Coronary artery (tissue), 2 donors: ENCODE measurements around the gene VEZF1.

Experiments used
- DNase-seq: peaks from one replicate; pipeline ENCODE4 v3.0.0-alpha.2; 2017; ENCODE audit warnings: low spot score
- H3K27ac ChIP-seq, 2 donors: fragments of 200-600 bp; sonication (generic); one replicate each; pipeline ENCODE4 v1.5.1; 2016 to 2019
- H3K4me3 ChIP-seq: fragments of 200-600 bp; sonication (generic); 2 replicates; pipeline ENCODE4 v1.5.1; 2016; ENCODE audit warnings: mild to moderate bottlenecking, moderate library complexity
- TF ChIP-seq, protein P1 (sequence below): fragments of 200-600 bp; sonication (generic); IDR thresholded peaks from one replicate; pipeline ENCODE4 v1.5.1; 2019; ENCODE audit warnings: antibody characterized with exemption

Gene VEZF1

DNA sequence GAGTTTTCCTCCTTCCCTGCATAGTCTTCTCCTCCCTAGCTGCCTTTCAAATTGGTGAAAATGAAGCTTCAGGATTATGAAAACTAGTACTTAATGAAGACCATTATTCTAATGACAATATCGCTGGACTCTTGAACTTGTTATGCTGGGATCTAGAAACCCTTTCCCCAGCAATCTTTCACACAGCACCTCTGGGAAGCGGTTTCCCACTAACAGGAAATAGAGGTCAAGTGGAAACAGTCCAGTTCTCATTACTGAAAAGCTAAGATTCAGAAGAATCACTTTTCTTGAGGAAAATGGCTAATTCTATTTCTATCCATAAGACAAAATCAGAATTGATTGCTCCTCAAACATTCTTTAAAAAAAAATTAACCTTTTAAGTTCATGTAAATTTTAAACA is 2.0 kb upstream of the VEZF1 start:
- TF ChIP-seq, protein P1, sequence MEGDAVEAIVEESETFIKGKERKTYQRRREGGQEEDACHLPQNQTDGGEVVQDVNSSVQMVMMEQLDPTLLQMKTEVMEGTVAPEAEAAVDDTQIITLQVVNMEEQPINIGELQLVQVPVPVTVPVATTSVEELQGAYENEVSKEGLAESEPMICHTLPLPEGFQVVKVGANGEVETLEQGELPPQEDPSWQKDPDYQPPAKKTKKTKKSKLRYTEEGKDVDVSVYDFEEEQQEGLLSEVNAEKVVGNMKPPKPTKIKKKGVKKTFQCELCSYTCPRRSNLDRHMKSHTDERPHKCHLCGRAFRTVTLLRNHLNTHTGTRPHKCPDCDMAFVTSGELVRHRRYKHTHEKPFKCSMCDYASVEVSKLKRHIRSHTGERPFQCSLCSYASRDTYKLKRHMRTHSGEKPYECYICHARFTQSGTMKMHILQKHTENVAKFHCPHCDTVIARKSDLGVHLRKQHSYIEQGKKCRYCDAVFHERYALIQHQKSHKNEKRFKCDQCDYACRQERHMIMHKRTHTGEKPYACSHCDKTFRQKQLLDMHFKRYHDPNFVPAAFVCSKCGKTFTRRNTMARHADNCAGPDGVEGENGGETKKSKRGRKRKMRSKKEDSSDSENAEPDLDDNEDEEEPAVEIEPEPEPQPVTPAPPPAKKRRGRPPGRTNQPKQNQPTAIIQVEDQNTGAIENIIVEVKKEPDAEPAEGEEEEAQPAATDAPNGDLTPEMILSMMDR = no peak
- no peak overlapping the region for H3K27ac ChIP-seq
- H3K4me3 ChIP-seq = no peak overlapping the region
- DNase-seq = no peak

DNA sequence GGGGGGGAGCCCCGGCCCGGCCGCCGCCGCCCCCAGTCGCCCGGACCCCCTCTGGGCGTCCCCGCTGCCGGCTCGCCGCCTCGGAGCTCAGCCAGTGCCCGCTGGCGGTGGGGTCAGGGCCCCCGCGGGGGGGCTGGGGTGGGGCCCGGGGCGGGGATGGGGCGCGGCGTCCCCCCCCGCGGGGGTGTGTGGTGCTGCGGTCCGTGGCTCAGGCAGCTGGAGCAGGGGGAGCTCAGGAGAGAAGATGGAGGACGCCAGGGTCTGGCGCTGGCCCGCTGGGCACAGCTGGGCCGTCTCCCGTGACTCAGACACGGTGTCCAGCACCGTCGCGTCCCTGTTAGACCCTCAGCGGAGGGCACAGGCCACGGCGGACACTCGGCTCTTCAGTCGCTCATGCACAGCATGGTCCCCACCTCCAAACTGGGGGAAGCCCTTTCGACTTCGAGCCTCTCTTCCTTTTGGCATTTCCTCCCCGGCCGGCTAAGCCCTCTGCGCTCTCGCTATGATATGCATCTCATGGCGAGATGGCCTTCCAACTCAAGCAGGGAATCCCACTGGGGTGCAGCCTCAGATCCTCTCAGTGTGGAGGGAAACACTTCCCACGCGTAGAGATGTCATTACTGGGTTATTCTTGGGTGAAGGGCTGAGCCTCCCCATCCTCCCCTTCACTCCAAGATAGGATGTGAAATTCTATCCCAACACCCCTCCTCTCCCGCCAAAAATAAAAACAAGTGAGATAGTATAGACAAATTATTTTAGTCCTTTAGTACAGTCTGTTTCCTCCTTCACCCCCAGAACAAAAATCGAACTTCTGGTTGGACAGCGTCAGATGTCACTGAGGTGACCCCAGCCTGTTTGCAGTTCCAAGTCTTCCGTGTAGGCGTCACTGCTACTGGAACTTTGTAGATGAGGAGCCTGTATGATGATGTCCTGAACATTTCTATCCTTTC is 522 bp upstream of the VEZF1 start:
- Histone ChIP-seq H3K4me3 (peak overlapping the region; percentile 89), H3K27ac (peak overlapping the region; percentile 98)
- peak; percentile 89 for DNase-seq
- TF ChIP-seq, protein P1 = no peak

DNA sequence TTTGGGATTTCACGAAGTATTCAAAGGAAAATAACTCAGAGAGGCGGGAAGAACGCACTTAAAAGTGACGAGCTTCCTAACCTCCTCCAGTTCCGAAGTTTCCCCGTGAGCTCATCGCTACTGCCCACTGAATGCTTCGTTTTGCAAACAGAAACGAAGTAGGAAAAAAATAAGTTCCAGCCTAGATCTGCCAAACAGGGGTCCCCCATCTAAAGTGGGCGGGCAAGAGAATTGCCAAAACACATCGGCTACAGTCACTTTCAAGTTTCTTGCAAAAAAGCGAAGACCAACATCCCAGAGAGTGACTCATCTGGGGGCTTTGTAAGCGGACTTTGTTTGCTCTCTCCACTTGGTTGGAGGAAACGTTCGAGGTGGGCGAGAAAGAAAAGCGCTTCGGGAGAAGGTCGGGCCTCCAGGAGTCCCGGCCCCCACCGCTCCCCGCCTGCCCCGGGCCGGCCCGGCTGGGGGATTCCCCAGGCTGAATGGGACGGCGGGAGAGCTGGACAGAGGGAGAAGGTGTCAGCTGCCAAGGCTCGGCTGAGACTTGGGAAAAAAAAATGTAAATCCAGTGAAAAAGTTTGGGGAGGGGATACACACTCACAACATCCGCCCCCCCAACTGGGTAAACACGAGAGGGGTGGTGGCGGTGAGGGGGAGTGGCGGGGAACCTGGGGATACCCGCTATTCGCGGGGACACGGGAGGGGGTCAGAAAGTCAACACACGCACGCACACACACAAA is 1.0 kb downstream of the VEZF1 start:
- Histone ChIP-seq H3K27ac (peak overlapping the region; percentile 98), H3K4me3 (peak overlapping the region; percentile 89)
- peak; percentile 79 for DNase-seq
- TF ChIP-seq, protein P1 = no peak

DNA sequence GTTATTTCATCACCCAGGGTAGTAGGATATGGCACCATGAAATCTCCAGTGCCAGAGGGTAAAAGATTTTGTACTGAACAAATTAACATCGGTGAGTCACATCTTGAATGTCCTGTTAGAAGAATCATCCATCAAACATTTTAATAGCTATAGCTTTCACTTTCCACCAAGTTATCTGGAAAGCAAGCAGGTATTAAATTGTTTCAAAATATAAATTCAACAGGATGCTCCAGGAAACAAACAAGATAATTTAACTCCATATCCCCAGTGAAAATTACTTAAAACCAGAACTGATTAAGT is 2.4 kb downstream of the VEZF1 start:
- Histone ChIP-seq H3K27ac (peak overlapping the region in 1 of 2 donors; percentile 23), H3K4me3 (peak overlapping the region; percentile 89)
- DNase-seq = no peak
- TF ChIP-seq, protein P1 = no peak

DNA sequence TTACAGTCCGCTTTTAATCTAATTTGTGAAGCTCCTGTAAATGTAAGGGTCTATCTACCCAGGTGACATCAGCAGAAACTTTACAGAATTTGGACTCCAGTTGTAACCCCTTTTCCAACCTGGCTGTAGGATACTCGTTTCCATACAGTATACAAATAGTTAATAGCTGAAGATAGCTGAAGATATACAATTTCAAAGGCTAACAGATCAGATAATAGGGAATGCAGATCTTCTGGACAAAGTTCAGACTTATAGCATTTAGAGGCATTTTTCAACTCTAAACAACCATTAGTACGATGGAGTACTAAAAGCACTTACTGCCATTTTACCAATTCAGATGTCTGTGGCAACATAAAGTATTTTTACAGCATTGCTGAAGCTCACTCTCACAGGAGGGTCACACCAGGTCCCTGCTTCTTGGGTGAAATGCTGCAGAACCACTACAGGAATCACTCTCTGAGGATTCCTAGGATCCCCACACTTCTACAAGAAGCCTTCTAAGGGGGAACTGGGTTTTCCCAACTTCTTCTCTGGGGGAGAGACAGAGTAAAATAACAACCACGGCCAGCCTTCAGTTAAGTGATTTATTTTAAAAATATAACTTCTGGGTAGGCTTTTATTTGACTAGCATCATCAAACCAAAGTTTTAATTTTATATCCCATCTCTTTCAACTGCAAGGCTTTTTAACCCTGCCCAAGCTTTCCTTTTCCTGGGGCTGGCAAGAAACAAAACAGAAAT is 2.9 kb downstream of the VEZF1 start:
- no peak for DNase-seq
- TF ChIP-seq, protein P1 = no peak
- Histone ChIP-seq H3K27ac (peak overlapping the region; percentile 23 to 31), H3K4me3 (peak overlapping the region; percentile 89)

DNA sequence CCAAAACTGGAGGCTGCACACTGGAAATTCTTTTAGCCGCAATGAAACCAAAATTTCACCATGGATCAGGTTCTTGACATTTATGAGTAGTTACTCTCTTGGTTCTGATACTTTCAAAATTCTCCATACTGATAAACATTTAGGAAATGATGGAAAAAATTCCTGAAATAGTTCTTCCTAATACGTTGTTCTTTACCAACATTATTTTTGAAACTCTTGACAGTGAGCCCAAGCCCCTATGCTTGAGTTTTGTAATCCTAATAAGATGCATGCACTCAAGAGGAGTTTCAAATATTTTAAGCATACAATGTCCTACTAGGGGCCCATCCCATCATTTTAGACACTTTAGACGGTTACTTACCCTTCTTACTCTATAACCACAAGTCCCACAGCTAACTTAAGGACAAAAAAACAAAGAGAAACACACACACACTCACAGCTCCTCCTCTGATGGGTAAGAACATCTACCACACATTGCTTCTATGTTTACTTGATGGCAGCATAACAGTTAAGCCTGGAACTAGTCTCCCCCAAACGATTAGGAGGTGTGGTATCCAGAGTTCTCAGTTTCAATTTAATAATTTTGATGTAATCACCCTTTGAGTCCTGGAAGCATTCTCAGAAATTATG is 3.7 kb downstream of the VEZF1 start:
- peak overlapping the region; percentile 89 for H3K4me3 ChIP-seq
- peak overlapping the region; percentile 1 to 31 for H3K27ac ChIP-seq
- no peak for DNase-seq
- TF ChIP-seq, protein P1 = no peak
